Skeletal muscle tissue (tissue), 4 donors: ENCODE measurements around the gene RGS7. TPM values are rescaled to one million over a fixed set of nuclear protein-coding genes. Genes with fewer than 3 reads are reported as not detected.

Experiments used
- H3K27ac ChIP-seq: one replicate; pipeline ENCODE4 v1.7.0; 2013; ENCODE audit warnings: mild to moderate bottlenecking, low read depth, low read length, inconsistent platforms
- H3K27me3 ChIP-seq, 3 donors: one replicate each; pipeline ENCODE4 v1.7.0; 2013; ENCODE audit warnings: low read length in 3 of 3; ENCODE audit not compliant: control insufficient read depth in 3 of 3, insufficient read depth in 3 of 3
- H3K36me3 ChIP-seq, 3 donors: one replicate each; pipeline ENCODE4 v1.7.0; 2013; ENCODE audit warnings: low read length in 3 of 3; ENCODE audit not compliant: control insufficient read depth in 3 of 3, insufficient read depth in 3 of 3
- H3K4me1 ChIP-seq, 3 donors: one replicate each; pipeline ENCODE4 v1.7.0; 2013; ENCODE audit warnings: low read length in 3 of 3, mild to moderate bottlenecking in 3 of 3; ENCODE audit not compliant: control insufficient read depth in 3 of 3, insufficient read depth in 3 of 3
- H3K4me3 ChIP-seq, 3 donors: one replicate each; pipeline ENCODE4 v1.7.0; 2013; ENCODE audit warnings: low read length in 3 of 3
- H3K9ac ChIP-seq, 3 donors: one replicate each; pipeline ENCODE4 v1.7.0; 2013; ENCODE audit warnings: low read length in 3 of 3, mild to moderate bottlenecking in 3 of 3, moderate library complexity in 2 of 3, low read depth in 1 of 3
- H3K9me3 ChIP-seq, 3 donors: one replicate each; pipeline ENCODE4 v1.7.0; 2013; ENCODE audit warnings: low read length in 3 of 3; ENCODE audit not compliant: control insufficient read depth in 3 of 3
- total RNA-seq: library from RNA; depleted of rRNA; stranded (reverse); fragments of >200 nt; gene quantifications from one replicate; pipeline ENCODE4 v1.2.3, GENCODE V29; 2014
- donor health status: Osteomylitis.

The RGS7 gene
- total RNA-seq, 1 donor from 2014 or later = not detected

DNA sequence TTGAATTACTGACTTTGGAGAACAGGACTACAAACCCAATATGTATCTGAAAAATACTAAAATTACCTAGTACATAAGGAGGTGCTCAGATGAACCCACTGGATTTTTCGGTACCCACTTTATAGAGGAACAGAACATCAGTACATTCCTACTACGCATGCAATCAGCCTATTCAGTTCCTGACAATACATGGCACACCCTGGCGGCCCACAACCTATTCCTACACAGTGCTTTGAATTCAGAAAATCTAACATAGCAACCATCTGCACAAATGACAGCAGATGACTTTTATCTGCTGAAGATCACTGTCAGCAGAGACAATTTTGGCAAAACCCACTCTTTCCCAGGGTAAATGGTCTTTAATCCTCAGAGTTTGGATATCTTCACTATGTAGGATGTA is 487.9 kb downstream of the RGS7 start:
- no peak overlapping the region for H3K27ac ChIP-seq
- no peak overlapping the region for H3K9ac ChIP-seq
- H3K36me3 ChIP-seq = no peaks in the 10 kb centered on the region
- H3K4me3 ChIP-seq = no peak overlapping the region
- no peaks in the 10 kb centered on the region for H3K4me1 ChIP-seq
- no peaks in the 10 kb centered on the region for H3K9me3 ChIP-seq
- H3K27me3 ChIP-seq = no peaks in the 10 kb centered on the region

DNA sequence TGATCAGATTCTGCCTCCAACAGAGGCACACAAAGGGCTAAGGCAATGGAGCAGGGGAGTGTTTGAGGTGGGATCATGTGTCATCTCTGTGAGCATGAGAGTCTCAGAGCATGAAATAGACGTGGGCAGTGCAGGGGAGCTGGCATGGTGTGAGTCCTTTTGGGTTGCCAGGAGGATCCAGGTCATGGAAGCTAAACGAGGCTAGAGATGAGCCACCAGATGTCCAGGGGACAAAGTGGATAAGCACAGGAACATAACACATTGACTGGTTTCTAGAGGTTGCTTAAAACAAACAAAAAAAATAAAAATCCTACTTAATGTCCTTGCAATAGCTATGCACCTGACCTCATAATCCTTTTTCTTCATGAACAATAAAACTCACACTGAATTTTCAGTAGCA is 490.3 kb downstream of the RGS7 start:
- no peak overlapping the region for H3K4me3 ChIP-seq
- no peak overlapping the region for H3K27ac ChIP-seq
- H3K4me1 ChIP-seq = no peaks in the 10 kb centered on the region
- H3K27me3 ChIP-seq = no peaks in the 10 kb centered on the region
- no peaks in the 10 kb centered on the region for H3K9me3 ChIP-seq
- H3K9ac ChIP-seq = no peak overlapping the region
- H3K36me3 ChIP-seq = no peaks in the 10 kb centered on the region

DNA sequence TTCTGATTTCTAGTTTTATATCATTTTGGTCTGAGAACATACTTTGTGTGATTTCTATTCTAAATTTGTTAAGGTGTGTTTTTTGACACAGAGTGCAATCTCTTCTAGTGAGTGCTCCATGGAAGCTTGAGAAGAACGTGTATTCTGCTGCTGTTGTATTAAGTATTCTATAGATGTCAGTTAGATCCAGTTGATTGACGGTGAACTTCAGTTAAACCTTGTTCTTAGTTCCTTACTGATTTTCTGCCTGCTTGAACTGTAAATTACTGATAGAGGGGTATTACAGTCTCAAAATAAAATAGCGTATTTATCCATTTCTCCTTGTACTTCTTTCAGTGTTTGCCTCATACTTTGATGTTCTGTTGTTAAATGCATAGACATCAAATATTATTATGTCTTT is 497.0 kb downstream of the RGS7 start:
- Histone ChIP-seq H3K4me1 (no peaks in the 10 kb centered on the region), H3K4me3 (no peak overlapping the region), H3K36me3 (no peaks in the 10 kb centered on the region), H3K9ac (no peak overlapping the region), H3K27ac (no peak overlapping the region), H3K27me3 (no peaks in the 10 kb centered on the region), H3K9me3 (no peaks in the 10 kb centered on the region)

DNA sequence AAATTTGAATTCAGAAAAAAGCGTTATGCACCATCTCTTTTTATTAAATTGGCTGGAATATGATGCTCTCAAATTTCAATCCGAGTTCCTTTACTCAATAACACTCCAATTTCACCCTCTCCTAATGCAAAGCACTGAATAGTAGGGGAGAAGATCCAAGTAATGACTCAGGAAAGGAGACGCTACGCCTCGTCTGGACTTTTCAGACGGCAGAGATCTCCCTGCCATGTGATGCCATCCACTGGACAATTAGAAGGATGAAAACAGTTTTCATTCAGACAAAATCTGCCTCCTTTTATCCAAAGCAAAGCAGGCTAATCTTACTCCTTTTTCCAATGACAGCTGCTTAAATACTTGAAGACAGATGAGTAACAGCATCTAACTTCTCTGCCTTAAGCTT is 502.6 kb downstream of the RGS7 start:
- no peak overlapping the region for H3K4me3 ChIP-seq
- no peak overlapping the region for H3K27ac ChIP-seq
- H3K36me3 ChIP-seq = no peaks in the 10 kb centered on the region
- H3K9me3 ChIP-seq = peaks cover 0 to 3% (median 0%) of the 10 kb centered on the region in 3 donors
- no peaks in the 10 kb centered on the region for H3K4me1 ChIP-seq
- H3K9ac ChIP-seq = no peak overlapping the region
- no peaks in the 10 kb centered on the region for H3K27me3 ChIP-seq

DNA sequence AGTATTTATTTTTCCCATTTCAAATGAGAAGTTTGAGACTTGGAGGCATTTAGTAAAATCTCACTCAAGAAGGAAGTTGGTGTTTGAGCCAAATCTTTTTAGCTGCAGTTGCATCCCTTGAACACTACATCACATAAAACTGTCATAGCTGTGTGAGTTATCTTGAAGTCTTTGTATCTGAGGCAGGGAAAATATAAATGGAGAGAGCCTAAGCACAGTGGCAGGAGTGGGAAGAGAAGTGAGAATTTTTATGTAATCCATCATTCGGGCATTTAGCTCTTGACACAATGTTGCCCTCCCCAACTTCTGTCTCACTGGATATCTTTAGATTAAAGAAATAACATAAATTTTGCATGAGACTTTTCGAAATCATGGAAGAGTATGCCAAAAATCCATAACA is 509.7 kb downstream of the RGS7 start:
- no peaks in the 10 kb centered on the region for H3K4me1 ChIP-seq
- no peaks in the 10 kb centered on the region for H3K27me3 ChIP-seq
- H3K9ac ChIP-seq = no peak overlapping the region
- peaks cover 0 to 3% (median 0%) of the 10 kb centered on the region in 3 donors for H3K9me3 ChIP-seq
- no peak overlapping the region for H3K4me3 ChIP-seq
- no peak overlapping the region for H3K27ac ChIP-seq
- H3K36me3 ChIP-seq = no peaks in the 10 kb centered on the region

DNA sequence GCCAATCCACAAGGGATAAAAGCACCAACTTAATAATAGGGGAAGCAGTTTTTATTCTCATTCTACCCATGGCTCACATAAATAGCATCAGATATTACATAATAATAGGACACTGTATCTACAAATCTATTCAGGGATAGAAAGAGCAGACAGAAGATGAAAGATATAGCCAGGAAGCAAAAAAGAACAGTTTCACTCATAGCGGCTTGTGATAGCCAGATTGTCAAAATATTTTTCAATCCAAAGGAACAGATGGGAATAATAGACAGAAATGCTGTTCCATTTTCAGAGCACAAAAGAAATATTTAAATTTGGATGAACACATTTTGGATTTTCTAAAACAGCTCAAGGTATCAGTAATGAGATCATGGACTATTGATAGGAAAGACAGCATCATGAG is 512.5 kb downstream of the RGS7 start:
- Histone ChIP-seq H3K4me3 (no peak overlapping the region), H3K27me3 (no peaks in the 10 kb centered on the region), H3K27ac (no peak overlapping the region), H3K9me3 (no peaks in the 10 kb centered on the region), H3K36me3 (no peaks in the 10 kb centered on the region), H3K9ac (no peak overlapping the region), H3K4me1 (no peaks in the 10 kb centered on the region)

DNA sequence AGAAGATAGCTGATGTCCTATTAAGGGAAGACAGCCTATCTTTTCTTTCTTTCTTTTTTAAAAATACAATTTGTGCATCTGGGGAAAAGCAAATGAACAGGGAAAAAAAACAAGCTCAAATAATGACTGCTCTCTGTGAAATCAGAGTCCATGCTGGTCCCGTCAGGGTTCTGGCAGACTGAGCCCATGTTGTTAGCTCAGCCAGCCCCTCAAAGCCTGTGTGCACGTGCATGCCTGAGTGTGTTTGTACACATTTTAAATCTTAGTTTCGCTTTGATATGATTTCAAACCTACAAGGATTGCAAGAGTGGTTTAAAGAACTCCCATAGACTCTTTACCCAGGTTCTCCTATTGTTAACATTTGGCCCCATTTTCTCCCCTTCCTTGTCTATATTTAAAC is 513.2 kb downstream of the RGS7 start:
- H3K27ac ChIP-seq = no peak overlapping the region
- H3K36me3 ChIP-seq = no peaks in the 10 kb centered on the region
- H3K4me3 ChIP-seq = no peak overlapping the region
- no peaks in the 10 kb centered on the region for H3K9me3 ChIP-seq
- no peak overlapping the region for H3K9ac ChIP-seq
- no peaks in the 10 kb centered on the region for H3K4me1 ChIP-seq
- H3K27me3 ChIP-seq = no peaks in the 10 kb centered on the region

DNA sequence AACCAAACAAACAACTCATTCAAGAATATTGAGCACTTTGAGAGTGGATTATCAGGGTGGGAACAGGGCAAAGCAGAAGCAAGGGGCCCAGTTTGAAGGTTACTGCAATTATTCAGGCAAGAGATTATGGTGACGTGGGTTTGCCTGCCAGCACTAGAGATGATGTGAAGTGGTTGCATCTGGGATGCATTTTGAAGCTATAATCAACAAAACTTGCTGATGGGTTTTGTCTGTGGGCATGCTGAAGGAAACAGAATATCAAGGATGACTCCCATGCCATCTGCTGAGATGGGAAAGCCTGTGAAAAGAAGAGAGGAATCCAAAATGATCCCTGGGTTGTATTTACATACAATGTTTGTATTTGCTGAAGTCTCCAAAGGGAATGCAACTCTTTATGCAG is 520.7 kb downstream of the RGS7 start:
- H3K4me3 ChIP-seq = no peak overlapping the region
- H3K36me3 ChIP-seq = no peaks in the 10 kb centered on the region
- no peaks in the 10 kb centered on the region for H3K4me1 ChIP-seq
- H3K9ac ChIP-seq = no peak overlapping the region
- no peaks in the 10 kb centered on the region for H3K27me3 ChIP-seq
- no peak overlapping the region for H3K27ac ChIP-seq
- H3K9me3 ChIP-seq = no peaks in the 10 kb centered on the region

DNA sequence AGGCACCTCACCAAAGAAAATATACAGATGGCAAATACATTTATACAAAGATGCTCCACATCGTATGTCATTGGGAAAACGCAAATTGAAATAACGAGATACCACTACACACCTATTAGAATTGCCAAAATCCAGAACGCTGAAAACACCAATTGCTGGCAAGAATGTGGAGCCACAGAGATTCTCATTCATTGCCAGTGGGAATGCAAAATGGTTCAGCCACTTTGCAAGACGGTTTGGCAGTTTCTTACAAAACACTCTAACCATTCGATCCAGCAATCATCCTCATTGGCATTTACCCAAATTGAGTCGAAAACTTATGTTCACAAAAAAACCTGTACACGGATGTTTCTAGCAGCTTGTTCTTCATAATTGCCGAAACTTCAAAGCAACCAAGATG is 521.7 kb downstream of the RGS7 start:
- Histone ChIP-seq H3K36me3 (no peaks in the 10 kb centered on the region), H3K27ac (no peak overlapping the region), H3K4me3 (no peak overlapping the region), H3K9ac (no peak overlapping the region), H3K4me1 (no peaks in the 10 kb centered on the region), H3K9me3 (no peaks in the 10 kb centered on the region), H3K27me3 (no peaks in the 10 kb centered on the region)

DNA sequence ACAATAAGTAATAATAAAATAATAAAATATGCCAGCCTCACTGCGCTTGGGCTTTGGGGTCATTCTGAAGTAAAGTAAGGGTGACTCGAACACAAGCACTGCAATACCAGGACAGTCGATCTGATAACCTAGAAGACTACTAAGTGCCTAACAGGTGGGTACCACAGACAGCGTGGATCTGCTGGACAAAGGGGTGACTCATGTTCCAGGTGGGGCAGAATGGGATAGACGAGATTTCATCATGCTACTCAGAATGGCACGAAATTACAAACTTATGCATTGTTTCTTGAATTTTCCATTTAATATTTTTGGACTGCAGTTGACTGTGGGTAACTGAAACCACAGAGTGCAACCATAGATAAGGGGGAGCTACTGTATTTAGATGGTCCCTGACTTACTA is 523.9 kb downstream of the RGS7 start:
- Histone ChIP-seq H3K9me3 (no peaks in the 10 kb centered on the region), H3K4me1 (no peaks in the 10 kb centered on the region), H3K27me3 (no peaks in the 10 kb centered on the region), H3K9ac (no peak overlapping the region), H3K36me3 (no peaks in the 10 kb centered on the region), H3K27ac (no peak overlapping the region), H3K4me3 (no peak overlapping the region)

DNA sequence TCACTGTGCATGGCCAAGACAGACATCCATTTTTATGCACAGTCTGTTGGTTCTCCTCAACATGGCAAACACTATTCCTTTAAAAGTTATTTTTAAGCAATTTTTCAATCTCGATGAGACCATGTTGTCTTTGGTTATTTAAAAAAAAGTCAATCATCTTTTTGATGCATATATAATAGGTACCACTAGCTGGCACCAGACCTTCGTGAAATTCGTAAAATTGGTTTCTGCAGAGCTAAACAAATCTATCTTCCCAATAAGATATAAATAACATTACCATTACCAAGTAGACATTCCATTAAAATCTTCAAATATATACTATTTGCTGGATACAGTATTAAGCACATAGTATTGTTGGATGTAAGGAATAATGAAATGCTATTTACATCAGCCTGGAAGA is 525.1 kb downstream of the RGS7 start:
- Histone ChIP-seq H3K4me3 (no peak overlapping the region), H3K27me3 (no peaks in the 10 kb centered on the region)

More for the DNA sequence above, 525.1 kb downstream of the RGS7 start:
- Histone ChIP-seq H3K9me3 (no peaks in the 10 kb centered on the region), H3K27ac (no peak overlapping the region), H3K4me1 (no peaks in the 10 kb centered on the region), H3K36me3 (no peaks in the 10 kb centered on the region), H3K9ac (no peak overlapping the region)
